Stimulated activated CD8-positive, alpha-beta memory T cell treated with anti-CD3 and anti-CD28 coated beads, Interleukin-2, amount 100 ng/mL, for 48 hours (primary cell): Measurements from ENCODE around the gene FHIT.

Experiments
- DNase-seq, 2 donors: peaks; one replicate each; pipeline ENCODE4 v3.0.0-alpha.2; 2020; ENCODE audit warnings: low read depth in 2 of 2

Gene FHIT

GRCh38 chr3:60403866-60404265 lies 847.4 kb downstream of the FHIT start:
- DNase-seq, result no peak

- no peak for DNase-seq
Measured at GRCh38 chr3:60402931-60403330, 848.3 kb downstream of the FHIT start.

GRCh38 chr3:60399861-60400845 lies 851.1 kb downstream of the FHIT start:
- no peak for DNase-seq

- no peak for DNase-seq
Measured at GRCh38 chr3:60399292-60399691, 852.0 kb downstream of the FHIT start.

GRCh38 chr3:60395173-60395762 lies 856.0 kb downstream of the FHIT start:
- DNase-seq, result no peak

- DNase-seq, result no peak
Measured at GRCh38 chr3:60393946-60394345, 857.3 kb downstream of the FHIT start.

- DNase-seq, result no peak
Measured at GRCh38 chr3:60392501-60392900, 858.8 kb downstream of the FHIT start.

- no peak for DNase-seq
Measured at GRCh38 chr3:60391292-60391691, 860.0 kb downstream of the FHIT start.

- DNase-seq, result no peak
Measured at GRCh38 chr3:60388731-60389130, 862.5 kb downstream of the FHIT start.

- DNase-seq, result no peak
Measured at GRCh38 chr3:60386306-60386705, 864.9 kb downstream of the FHIT start.

- DNase-seq, result no peak
Measured at GRCh38 chr3:60384341-60384740, 866.9 kb downstream of the FHIT start.

GRCh38 chr3:60383345-60383744 lies 867.9 kb downstream of the FHIT start:
- no peak for DNase-seq

- no peak for DNase-seq
Measured at GRCh38 chr3:60366486-60366885, 884.8 kb downstream of the FHIT start.

- DNase-seq, result no peak
Measured at GRCh38 chr3:60365360-60365759, 885.9 kb downstream of the FHIT start.

- no peak for DNase-seq
Measured at GRCh38 chr3:60364475-60364874, 886.8 kb downstream of the FHIT start.

GRCh38 chr3:60363817-60364216 lies 887.4 kb downstream of the FHIT start:
- no peak for DNase-seq

GRCh38 chr3:60355825-60356224 lies 895.4 kb downstream of the FHIT start:
- DNase-seq, result no peak

- DNase-seq, result no peak
Measured at GRCh38 chr3:60351481-60351880, 899.8 kb downstream of the FHIT start.

GRCh38 chr3:60344340-60344739 lies 906.9 kb downstream of the FHIT start:
- DNase-seq, result no peak

GRCh38 chr3:60343831-60344230 lies 907.4 kb downstream of the FHIT start:
- DNase-seq, result no peak

- DNase-seq, result no peak
Measured at GRCh38 chr3:60339304-60339703, 911.9 kb downstream of the FHIT start.

- no peak for DNase-seq
Measured at GRCh38 chr3:60337421-60337820, 913.8 kb downstream of the FHIT start.

GRCh38 chr3:60336061-60336460 lies 915.2 kb downstream of the FHIT start:
- no peak for DNase-seq
